Heart left ventricle (tissue), 13 donors: Measurements from ENCODE around the gene ASH1L.

Experiments used
- CTCF ChIP-seq, 12 donors: fragments of 200-600 bp; sonication (generic) in 4 of 12; IDR thresholded peaks; one replicate each; pipeline versions ENCODE4 v1.5.0 to v1.8.0; 2018 to 2022; ENCODE audit warnings: antibody characterized with exemption in 12 of 12, mild to moderate bottlenecking in 5 of 12
- POLR2A ChIP-seq, 2 donors: fragments of 450-650 bp; IDR thresholded peaks; one replicate each; pipeline ENCODE4 v1.6.1; 2017; ENCODE audit warnings: antibody characterized with exemption in 2 of 2, mild to moderate bottlenecking in 2 of 2, moderate library complexity in 2 of 2
- donor health status: ischemic (EF 13 %, LVEDD 7.1; RV severe dilation, severe dysfunction).
- donor health status: DM: no; HTN: yes; CAD: no.
- donor health status: DM: no; HTN: no; CAD: no.
- donor health status: ischemic (EF 25% LVEDD 6.9; RV normal size, moderate dysfunction).
- donor health status: ischemic (EF 25% LVEDD 5.7; RV mildly dilated, moderate dysfunction).
- donor health status: ischemic (EF 35%, LVEDD 5.7; RV mildly dilated, moderate dysfunction).
- donor health status: nonischemic (EF 11% LVEDD 7.7; RV severe dilation, severe dysfunction).
- donor health status: DM: yes; HTN: yes; CAD: no.
- donor health status: PGD.
- donor health status: ischemic (EF 29% LVEDD 5.4; RV normal size, mild dysfunction).
- donor health status: nonischemic (EF 23%, LVEDD 6.1; RV moderate dilation, normal function).

DNA sequence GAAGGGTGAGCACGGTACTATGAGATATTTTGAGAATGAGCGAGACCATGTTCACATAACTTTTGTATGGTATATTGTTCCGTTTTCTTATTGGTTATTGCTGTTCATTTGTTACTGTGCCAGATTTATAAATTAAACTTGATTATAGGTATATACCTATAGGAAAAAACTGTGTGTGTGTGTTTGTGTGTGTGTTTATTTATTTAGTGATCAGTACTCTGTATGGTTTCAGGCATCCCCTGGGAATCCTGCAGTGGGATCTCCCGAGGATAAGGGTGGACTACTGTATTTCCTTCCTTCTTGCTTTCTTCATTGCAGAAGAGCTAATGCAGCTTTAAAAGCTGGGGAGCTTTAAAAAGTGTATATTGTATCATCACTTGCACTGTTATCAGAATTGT is 8.0 kb upstream of the ASH1L start:
- no peak for TF ChIP-seq POLR2A (IDR thresholded peaks at IDR 0.05)
- TF ChIP-seq CTCF (IDR thresholded peaks at IDR 0.05), result no peak
